HG03175 (cell line): ENCODE measurements around the gene CGREF1.

Experiments used
- ATAC-seq: cut with Tn5 transposase; IDR thresholded peaks from one replicate; pipeline ENCODE4 v1.9.1; 2021; ENCODE audit warnings: mild to moderate bottlenecking, moderate library complexity; ENCODE audit not compliant: unreplicated experiment

CGREF1 gene, protein sequence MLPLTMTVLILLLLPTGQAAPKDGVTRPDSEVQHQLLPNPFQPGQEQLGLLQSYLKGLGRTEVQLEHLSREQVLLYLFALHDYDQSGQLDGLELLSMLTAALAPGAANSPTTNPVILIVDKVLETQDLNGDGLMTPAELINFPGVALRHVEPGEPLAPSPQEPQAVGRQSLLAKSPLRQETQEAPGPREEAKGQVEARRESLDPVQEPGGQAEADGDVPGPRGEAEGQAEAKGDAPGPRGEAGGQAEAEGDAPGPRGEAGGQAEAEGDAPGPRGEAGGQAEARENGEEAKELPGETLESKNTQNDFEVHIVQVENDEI

GRCh38 chr2:27118525-27119329, at the start of gene CGREF1:
Gene CGREF1, minus strand, starts transcription at chr2:27119128. Its CDS starts 14,762 bp downstream, at chr2:27104366.
- no peak for ATAC-seq

- no peak for ATAC-seq
Measured at GRCh38 chr2:27164960-27165763, 46.2 kb upstream of the CGREF1 start.

GRCh38 chr2:27162151-27163121, 43.5 kb upstream of the CGREF1 start:
- ATAC-seq, result no peak

DNA sequence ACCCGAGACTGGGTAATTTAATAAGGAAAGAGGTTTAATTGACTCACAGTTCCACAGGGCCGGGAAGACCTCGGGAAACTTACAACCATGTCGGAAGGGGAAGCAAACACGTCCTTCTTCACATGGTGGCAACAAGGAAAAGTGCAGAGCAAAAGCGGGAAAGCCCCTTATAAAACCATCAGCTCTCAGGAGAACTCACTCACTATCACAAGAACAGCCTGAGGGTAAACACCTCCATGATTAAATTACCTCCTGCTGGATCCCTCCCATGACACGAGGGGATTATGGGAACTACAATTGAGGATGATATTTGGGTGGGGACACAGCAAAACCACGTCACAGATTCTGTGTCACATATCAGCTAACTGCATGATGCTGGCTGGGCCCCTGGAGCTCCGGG, 41.3 kb upstream of the CGREF1 start:
- ATAC-seq, result no peak

DNA sequence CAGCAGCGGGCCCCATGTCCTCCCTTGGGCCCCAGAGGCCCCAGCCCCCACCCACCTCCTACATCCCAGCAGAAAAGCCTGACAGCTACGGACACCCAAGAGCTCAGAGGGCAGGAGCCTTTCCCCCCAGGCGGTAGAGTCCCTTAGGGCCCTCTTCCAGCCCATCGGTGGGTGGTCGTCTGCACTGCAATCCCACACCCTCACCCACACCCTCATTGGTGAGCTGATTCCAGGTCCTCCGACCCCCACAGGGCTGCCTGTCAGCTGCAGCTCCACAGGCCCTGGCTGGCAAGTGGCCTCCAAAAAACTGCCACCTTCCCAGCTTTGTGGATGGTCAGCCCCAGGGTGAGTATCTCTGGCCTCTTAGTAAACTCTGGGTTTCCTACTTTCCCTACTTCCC, 40.3 kb upstream of the CGREF1 start:
- ATAC-seq, result no peak

- ATAC-seq, result no peak
Measured at GRCh38 chr2:27158468-27158867, 39.5 kb upstream of the CGREF1 start.

- ATAC-seq, result no peak
Measured at GRCh38 chr2:27155069-27155520, 36.2 kb upstream of the CGREF1 start.

DNA sequence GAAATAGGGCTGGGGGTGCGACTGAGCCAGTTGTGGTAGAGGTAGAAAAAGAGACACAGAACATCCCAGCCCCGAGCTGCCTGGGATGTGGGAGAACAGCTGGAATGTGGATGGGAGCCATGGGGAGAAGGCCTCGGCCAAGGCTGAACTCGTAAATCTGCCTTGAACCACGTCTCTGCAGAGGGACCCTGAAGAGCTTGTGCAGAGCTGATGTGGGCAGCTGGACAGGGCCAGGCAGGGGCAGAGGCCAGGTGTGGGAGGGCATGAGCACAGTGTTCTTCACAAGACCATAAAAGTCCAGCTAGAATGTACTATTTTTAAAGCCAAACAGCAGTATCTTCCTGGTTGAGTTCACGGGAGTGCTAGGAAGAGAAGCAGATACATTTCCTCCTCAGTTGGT, 35.6 kb upstream of the CGREF1 start:
- ATAC-seq, result no peak

DNA sequence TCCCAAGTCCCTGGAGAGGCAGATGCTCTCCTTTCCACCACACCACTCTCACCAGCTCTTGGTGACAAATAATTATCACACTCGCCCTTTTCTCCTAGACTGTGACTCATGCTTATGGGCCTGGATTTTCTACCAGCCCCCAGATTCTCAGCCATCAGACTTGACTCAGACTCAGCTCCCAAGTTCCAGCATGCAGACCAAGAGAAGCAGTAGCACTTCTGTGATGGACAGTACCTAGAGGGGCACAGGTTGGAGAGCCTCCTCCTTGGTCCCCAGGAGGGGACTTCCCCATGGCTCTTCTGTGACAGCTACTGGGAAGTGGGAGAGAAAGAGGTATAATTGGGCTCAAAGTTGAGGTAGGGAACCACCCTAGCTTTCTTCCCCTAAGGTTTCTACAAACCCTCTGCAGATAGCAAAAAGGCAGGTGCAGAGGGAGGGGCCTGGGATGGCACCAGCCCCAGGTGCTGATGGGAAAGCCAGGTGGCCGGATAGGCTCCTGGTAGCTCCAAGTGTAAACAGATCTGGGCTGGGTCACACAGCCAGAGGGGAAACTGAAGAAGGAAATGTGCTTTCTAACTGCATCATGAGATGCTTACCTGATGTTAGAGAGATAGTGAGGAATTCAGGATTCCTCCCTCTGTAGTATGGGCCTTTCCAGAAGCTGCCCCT, 34.0 kb upstream of the CGREF1 start:
- ATAC-seq, result no peak

- no peak for ATAC-seq
Measured at GRCh38 chr2:27152102-27152795, 33.3 kb upstream of the CGREF1 start.

DNA sequence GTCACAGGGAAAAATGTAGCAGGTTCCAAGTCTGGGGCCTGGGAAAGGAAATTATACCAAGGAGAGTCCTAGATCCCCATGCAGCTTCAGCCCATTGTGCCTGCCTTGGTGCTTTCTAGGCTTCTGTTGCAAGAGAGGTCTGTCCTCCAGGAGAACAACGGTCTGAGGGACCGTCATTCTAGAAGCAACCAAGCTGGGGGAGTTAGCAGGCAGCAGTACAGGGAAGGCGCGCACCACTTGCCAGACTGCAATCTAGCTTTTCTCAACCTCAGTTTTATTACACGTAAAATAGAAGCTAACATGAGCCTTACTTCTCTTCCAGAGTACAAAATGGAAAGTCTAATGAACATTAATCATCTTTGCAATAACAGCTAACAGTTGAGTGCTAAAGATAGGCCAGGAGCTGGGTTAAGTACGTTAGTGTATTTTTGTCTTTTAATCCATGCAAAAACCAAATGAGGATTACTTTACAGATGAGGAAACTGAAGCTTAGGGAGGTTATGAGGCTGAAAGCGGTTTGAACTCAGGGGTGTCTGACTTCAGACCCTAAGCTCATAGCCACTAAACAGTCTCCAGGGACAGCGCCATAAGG, 31.8 kb upstream of the CGREF1 start:
- ATAC-seq, result no peak

- no peak for ATAC-seq
Measured at GRCh38 chr2:27149570-27150405, 30.9 kb upstream of the CGREF1 start.

DNA sequence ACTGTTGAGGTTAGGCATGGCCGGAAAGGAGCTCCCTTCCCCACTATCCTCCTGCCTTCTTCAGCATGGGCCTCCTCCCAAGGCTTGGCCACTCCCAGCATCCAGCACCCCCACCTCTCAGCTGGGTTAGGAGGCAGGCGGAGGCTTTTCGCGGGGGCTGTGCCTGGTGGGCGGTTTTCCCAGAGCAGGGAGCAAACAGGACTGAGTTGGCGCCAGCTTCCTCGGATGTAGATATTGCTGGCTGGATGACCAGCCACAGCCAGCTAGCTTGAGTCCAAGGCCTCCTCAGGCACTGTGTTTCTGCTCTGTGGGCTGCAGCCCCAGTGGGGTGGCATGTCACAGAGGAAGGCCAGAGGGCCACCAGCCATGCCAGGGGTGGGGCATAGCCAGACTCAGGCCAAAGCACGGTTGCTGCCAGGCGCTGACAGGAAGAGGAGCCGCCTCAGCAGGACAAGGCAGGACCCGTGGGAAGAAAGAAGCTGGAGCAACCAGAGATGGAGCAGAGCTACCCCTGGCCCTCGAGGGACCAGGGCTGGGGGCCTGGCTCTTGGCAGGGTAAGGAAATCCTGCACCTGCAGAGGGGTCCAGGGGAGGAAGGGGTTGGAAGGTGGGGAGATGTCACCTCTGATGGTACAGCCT, 30.0 kb upstream of the CGREF1 start, which contains the start of gene TCF23:
TCF23 (plus strand) TSS at position 204 of the 639 bp plus-strand sequence; CDS start at position 334, 130 bp downstream.
- no peak for ATAC-seq

- no peak for ATAC-seq
Measured at GRCh38 chr2:27147935-27148334, 29.0 kb upstream of the CGREF1 start.

DNA sequence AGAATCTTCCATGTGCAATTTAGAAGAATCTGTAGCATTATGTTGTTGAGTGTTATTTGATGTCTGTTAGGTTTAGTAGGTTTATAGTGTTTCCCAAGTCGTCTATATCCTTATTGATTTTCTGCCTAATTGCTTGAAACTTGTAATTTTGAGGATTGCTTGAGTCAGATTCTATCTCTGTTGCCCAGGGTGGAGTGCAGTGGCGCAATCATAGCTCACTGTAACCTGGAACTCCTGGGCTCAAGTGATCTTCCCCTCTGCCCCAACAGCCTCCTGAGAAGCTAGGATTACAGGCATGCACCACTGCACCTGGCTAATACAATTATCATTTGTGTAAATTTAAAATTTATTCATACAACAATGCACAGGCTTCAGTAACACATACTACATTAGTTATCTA, 26.8 kb upstream of the CGREF1 start:
- no peak for ATAC-seq

DNA sequence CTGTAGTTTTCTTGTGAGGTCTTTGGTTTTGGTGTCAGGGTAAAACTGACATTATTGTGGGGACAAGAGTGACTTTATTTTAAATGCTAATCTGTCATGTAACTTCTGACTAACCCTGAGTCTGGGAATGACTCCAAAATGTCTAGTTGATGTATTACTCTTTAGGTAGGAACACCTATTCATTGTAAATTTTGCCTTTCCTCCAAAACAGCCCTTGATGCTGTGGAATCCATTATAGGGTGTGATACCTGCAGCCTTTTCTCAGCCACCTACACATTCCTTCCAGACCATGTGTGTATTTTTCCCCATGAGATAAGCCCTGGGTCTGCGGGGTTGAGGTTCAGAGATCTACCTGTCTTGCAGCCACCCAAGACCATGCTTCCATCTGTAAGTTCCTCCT, 24.4 kb upstream of the CGREF1 start:
- ATAC-seq, result no peak

GRCh38 chr2:27139310-27139709, 20.4 kb upstream of the CGREF1 start, which contains the start of gene PRR30:
Gene PRR30, minus strand, starts transcription at chr2:27139410. Its CDS starts 1,081 bp downstream, at chr2:27138329.
- no peak for ATAC-seq
